Neuron (in vitro differentiated cells): ENCODE results near the gene IL26.
"Not testable (repeated sequence)": the region's sequence is repeated elsewhere in the genome, so short reads cannot be mapped to it uniquely, and the experiment has no call there.

Experiments used
- H2AFZ ChIP-seq: one replicate; pipeline ENCODE4 v1.6.1; 2013; ENCODE audit warnings: low read depth, mild to moderate bottlenecking, inconsistent platforms, low read length, moderate library complexity
- H3K27me3 ChIP-seq: one replicate; pipeline ENCODE4 v1.6.1; 2013; ENCODE audit warnings: low read length; ENCODE audit not compliant: insufficient read depth
- H3K36me3 ChIP-seq: one replicate; pipeline ENCODE4 v1.6.1; 2013; ENCODE audit warnings: low read length; ENCODE audit not compliant: insufficient read depth
- H3K4me1 ChIP-seq: one replicate; pipeline ENCODE4 v1.6.1; 2013; ENCODE audit warnings: low read length; ENCODE audit not compliant: insufficient read depth
- H3K4me3 ChIP-seq: 2 replicates; pipeline ENCODE4 v1.5.1; 2013; ENCODE audit warnings: mild to moderate bottlenecking, low read length, moderate library complexity
- H3K9me3 ChIP-seq: one replicate; pipeline ENCODE4 v1.6.1; 2013; ENCODE audit warnings: low read length

Gene IL26

DNA sequence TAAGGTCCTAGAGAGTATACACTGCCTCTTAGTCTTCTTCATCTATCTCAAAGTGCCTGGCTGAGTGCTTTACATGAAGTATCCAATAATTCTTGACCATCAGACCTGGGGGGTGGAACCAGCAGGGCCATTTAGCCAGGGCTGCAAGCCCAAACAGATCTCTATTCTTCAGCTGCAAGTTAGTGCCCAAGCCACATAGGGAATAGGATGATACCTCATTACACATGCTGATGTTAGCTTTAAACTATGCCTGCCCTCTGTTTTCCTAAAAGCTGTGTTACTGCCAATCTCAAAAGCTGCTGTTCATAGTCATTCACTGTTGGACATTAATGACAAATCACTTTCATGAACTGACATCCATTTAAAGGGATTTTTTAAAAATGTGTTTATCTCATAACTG is 49.4 kb downstream of the IL26 start:
- no peaks in the 10 kb centered on the region for H3K9me3 ChIP-seq
- H2AFZ ChIP-seq, result no peak overlapping the region
- H3K36me3 ChIP-seq, result no peaks in the 10 kb centered on the region
- H3K4me3 ChIP-seq, result no peak overlapping the region
- H3K27me3 ChIP-seq, result no peaks in the 10 kb centered on the region
- H3K4me1 ChIP-seq, result peaks cover 4% of the 10 kb centered on the region

DNA sequence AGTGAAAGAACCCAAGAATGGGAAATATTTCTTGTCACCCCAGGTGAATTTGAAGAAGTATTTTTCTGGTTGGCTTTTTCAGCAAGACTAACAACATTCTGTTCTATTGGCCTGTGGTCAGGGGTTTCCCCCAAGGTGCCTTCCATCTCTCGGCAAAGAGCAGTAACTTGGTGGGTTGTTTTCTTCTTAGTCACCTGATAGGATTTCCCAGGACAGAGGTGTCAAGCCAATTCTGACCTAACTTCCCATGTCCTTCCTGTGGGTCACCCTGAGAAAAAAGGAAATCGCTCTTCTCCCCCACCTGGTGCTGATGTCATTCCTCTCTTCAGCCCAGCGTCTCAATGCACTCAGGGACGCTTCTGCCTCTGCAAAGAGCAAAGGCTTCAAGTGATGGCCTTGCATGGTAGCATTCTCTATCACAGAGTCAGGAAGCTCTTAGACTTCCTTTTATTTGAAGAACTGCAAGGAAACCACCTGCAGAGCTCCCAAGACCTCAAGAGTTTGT is 50.0 kb downstream of the IL26 start:
- Histone ChIP-seq H3K4me3 (no peak overlapping the region), H3K9me3 (no peaks in the 10 kb centered on the region), H3K27me3 (no peaks in the 10 kb centered on the region), H2AFZ (no peak overlapping the region), H3K4me1 (peaks cover 4% of the 10 kb centered on the region), H3K36me3 (no peaks in the 10 kb centered on the region)

DNA sequence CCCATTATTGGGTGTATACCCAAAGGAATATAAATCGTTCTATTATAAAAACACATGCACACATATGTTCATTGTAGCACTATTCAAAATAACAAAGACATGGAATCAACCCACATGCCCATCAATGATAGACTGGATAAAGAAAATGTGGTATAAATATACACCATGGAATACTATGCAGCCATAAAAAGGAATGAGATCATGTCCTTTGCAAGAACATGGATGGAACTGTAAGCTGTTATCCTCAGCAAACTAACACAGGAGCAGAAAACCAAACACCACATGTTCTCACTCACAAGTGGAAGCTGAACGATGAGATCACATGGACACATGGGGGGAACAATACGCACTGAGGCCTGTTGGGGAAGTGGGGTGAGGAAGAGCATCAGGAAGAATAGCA is 50.8 kb downstream of the IL26 start:
- H2AFZ ChIP-seq, H3K9me3 ChIP-seq, H3K4me3 ChIP-seq, H3K36me3 ChIP-seq, H3K27me3 ChIP-seq, H3K4me1 ChIP-seq: not testable (repeated sequence)

DNA sequence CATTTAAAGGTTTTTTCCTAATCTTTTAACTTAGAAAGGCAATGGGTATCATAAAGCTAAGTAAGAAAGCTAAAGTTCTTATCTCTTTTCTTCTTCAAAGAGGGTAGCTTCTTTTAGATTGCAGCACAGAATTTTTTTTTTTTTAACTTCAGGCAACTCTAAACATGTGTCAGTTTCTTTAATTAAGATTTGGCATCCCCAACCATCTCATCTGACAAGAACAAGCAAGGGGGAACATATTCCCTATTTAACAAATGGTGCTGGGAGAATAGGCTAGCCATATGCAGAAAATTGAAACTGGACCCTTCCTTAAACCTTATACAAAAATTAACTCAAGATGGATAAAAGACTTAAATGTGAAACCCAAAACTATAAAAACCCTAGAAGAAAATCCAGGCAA is 51.8 kb downstream of the IL26 start:
- H3K4me1 ChIP-seq, result peaks cover 4% of the 10 kb centered on the region
- H3K4me3 ChIP-seq, result no peak overlapping the region
- no peak overlapping the region for H2AFZ ChIP-seq
- H3K27me3 ChIP-seq, result no peaks in the 10 kb centered on the region
- no peaks in the 10 kb centered on the region for H3K9me3 ChIP-seq
- H3K36me3 ChIP-seq, result no peaks in the 10 kb centered on the region

DNA sequence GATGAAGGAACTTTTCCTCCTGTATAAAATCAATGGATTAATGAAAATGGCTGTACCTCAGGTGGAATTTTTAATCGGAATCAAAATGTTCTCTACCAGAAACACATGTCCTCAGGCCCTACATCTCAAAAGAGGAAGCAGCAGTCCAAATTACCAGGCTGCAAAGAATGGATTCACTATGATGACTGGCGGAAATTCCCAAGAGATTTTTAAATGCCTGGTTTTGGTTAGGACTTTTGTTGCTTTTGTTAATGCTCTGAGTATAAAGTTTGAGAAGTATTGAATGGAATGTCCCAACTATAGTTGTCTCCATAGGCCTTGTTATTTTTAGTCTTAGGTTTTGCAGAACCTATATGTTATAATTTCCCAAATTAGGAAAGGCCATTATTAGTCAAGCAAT is 54.9 kb downstream of the IL26 start:
- no peak overlapping the region for H2AFZ ChIP-seq
- no peaks in the 10 kb centered on the region for H3K27me3 ChIP-seq
- H3K4me3 ChIP-seq, result no peak overlapping the region
- H3K9me3 ChIP-seq, result no peaks in the 10 kb centered on the region
- no peaks in the 10 kb centered on the region for H3K36me3 ChIP-seq
- H3K4me1 ChIP-seq, result no peaks in the 10 kb centered on the region

DNA sequence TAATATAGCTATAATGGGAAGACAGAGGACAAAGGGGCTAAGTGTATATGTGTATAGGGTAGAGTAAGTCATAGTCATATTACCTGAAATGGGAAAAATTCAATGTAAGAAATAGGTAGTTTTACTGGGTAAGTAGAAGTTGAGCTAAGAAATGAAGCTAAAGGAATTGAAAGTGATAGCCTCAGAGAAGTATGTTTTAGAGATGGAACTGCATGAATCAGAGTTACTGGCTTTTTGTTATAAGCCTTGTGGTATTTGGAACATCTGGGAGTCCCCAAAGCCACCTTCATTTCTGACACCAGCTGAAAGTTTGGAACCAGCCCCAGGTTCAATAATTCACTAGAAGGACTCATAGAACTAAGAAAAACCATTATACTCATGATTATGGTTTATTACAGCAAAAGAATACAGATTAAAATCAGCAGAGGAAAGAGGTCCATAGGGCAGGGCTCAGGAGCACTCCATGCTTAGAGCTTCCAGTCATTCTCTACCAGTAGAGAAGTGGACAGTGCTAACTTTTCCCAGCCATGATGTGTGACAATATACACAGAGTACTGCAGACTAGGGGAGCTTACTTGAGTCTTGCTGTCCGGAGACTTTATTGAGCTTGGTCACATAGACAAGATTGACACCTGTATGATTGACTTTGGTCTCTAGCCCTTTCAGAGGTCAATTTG is 56.3 kb downstream of the IL26 start:
- Histone ChIP-seq H2AFZ (no peak overlapping the region), H3K36me3 (no peaks in the 10 kb centered on the region), H3K9me3 (no peaks in the 10 kb centered on the region), H3K4me1 (no peaks in the 10 kb centered on the region), H3K27me3 (no peaks in the 10 kb centered on the region), H3K4me3 (no peak overlapping the region)

DNA sequence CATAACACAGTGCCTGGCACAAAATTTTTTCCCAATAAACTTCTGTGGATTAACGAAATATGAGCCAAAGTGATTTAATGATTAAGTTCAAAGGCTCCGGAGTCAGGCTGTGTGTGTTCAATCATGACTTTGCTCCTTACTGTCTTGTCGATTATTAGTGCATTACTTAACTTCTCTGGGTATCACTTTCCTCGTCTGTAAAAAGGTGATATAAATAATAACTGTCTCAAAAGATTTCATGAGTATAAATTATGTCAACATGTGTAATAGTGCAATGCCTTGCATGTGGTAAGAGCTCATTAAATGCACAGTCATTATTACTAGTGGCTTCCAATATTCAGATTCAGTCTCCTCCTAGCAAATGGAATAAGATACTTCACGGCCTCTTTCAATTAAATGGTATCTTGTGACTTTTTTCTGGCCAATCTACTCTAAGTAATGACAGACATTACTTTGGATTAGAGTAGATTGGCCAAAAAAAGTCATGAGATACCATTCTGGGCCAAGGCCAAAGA is 59.2 kb downstream of the IL26 start:
- Histone ChIP-seq H3K4me1 (no peaks in the 10 kb centered on the region), H3K36me3 (no peaks in the 10 kb centered on the region), H3K9me3 (no peaks in the 10 kb centered on the region), H3K27me3 (no peaks in the 10 kb centered on the region), H3K4me3 (no peak overlapping the region), H2AFZ (no peak overlapping the region)

DNA sequence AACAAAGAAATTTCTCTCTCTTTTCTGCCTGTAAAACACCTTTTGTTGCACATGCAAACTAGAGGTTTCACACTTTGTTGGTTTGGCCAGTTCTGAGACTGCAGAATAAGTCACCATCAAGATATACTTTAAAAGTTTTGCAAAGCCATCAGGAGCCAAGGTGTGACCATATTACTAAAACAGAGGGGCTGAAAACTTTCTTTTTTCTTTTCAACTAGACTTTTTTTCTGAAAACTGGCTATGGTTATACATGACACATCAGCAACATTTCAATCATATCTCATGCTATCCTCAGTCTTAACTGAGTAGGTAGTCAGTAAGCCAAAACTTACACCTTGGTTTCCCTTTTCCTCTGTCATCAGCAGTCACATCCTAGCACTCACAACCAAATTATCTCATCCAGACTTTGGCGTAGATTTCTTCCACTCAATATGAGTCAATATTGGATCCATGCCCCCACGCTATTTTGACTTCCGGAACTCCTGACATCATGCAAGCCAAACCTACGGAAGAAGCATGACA is 62.0 kb downstream of the IL26 start:
- no peak overlapping the region for H2AFZ ChIP-seq

DNA sequence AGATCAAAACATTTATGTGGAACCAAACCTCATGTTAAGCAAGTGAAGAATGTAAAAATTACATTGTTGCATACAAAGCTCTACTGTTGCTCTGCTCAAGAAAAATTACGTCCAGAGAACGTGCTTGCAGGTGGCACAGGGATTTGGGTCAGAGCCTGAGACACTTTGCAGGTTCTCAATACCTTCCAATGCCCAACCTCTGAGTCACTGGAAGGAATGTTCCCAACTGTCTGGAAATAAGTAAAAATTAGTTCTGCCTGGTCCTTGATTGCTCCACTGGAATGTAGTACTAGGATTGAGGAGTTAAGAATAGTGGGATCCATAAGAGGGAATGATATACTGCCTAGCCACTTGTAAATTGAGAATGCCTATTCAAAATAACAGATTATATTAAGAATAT is 63.2 kb downstream of the IL26 start:
- Histone ChIP-seq H3K4me1 (no peaks in the 10 kb centered on the region), H3K9me3 (no peaks in the 10 kb centered on the region), H3K36me3 (no peaks in the 10 kb centered on the region), H2AFZ (no peak overlapping the region), H3K27me3 (no peaks in the 10 kb centered on the region), H3K4me3 (no peak overlapping the region)

More for the DNA sequence above, 62.0 kb downstream of the IL26 start:
- Histone ChIP-seq H3K9me3 (no peaks in the 10 kb centered on the region), H3K4me1 (no peaks in the 10 kb centered on the region), H3K27me3 (no peaks in the 10 kb centered on the region), H3K36me3 (no peaks in the 10 kb centered on the region), H3K4me3 (no peak overlapping the region)

DNA sequence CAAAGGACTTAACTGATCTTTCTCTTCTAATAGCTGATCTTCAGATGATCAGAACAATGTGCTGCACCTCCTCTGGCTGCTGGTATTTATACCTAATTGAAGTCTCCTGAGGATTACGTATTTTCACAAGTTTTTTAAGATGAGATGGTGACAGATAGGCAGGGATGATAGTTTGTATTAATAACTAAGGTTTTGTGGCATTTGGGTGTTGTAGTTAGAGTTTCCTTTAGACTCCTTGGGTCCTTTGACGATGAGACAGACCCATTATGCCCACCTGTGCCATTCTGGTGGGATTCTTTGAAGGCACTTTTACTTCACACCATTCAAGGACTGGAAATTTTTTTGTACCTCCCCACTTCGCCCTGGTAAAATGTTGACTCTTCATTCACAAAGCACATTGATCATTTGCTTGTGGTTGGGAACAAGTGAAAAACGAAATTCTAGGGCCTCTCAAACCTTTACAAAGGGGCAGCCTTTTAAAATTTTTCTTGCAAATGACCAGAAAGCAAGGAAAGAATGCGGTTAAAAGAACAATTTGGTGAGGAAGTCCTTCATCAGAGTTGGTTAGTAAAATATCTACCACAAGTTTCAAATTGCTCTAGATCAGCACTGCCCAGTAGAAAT is 65.8 kb downstream of the IL26 start, which contains the start of gene IFNG:
Gene IFNG, minus strand, starts transcription at position 60 of the 624 bp plus-strand sequence. CDS start 125 bp downstream, outside the sequence.
- no peaks in the 10 kb centered on the region for H3K4me1 ChIP-seq
- H3K36me3 ChIP-seq, result no peaks in the 10 kb centered on the region
- H3K27me3 ChIP-seq, result no peaks in the 10 kb centered on the region
- no peaks in the 10 kb centered on the region for H3K9me3 ChIP-seq
- no peak within 1 kb of the TSS for H3K4me3 ChIP-seq
- no peak within 1 kb of the TSS for H2AFZ ChIP-seq

DNA sequence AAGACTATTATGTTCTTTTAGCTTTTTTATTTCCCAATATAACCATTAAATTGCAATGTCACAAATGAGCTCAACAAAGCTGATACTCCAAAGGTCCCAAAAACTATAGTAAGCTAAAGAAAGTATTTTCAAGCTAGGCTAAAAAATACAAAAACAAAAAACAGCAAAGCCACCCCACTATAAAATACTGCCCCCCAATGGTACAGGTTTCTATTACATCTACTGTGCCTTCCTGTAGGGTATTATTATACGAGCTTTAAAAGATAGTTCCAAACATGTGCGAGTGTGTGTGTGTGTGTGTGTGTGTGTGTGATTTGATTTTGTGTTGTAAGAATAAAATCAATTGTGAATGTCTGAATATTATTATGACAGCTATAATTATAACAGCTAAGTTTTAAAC is 67.2 kb downstream of the IL26 start:
- Histone ChIP-seq H3K4me1 (no peaks in the 10 kb centered on the region), H3K27me3 (no peaks in the 10 kb centered on the region), H2AFZ (no peak overlapping the region), H3K36me3 (no peaks in the 10 kb centered on the region), H3K9me3 (no peaks in the 10 kb centered on the region), H3K4me3 (no peak overlapping the region)

DNA sequence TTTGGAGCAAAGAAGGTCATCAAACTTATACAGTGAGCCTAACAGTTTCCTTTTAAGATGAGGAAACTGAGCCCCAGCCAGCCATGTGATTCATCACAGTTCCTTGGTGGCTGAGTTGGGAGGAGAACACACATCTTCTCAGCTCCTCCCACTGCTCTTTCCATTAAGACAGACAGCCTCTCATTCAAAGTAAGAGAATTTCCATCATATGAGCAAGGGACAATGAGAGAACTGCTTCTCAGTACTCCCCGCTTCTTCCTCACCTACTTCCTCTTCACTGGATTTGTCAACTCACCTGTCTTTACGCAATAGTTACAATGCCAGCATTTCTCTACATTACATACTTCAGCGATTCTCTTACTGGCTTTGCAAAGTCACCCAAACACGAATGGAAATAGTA is 68.2 kb downstream of the IL26 start:
- Histone ChIP-seq H3K4me3 (no peak overlapping the region), H3K36me3 (no peaks in the 10 kb centered on the region), H2AFZ (no peak overlapping the region), H3K27me3 (no peaks in the 10 kb centered on the region), H3K4me1 (no peaks in the 10 kb centered on the region), H3K9me3 (no peaks in the 10 kb centered on the region)

DNA sequence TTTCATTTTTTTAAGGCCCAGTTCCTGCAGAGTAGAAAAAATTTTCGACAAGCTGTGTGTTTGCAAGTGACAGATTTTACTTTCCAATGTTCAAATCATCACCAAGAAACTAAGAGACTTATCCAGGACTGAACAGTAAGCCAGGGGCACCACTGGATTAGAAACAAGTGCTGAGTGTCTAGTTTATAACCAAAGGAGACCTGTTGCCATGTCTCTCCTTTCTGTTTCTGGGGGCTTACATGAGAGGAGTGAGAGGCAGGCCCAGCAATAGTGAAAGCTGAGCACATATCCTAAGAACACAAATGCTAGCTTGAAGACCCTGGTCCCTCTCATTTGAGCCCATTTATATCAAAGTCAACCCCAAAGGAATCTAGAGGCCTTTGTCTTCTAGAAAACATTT is 69.0 kb downstream of the IL26 start:
- Histone ChIP-seq H3K4me3 (no peak overlapping the region), H3K9me3 (no peaks in the 10 kb centered on the region), H3K27me3 (no peaks in the 10 kb centered on the region)

More for the DNA sequence above, 69.0 kb downstream of the IL26 start:
- H3K36me3 ChIP-seq, result no peaks in the 10 kb centered on the region
- H2AFZ ChIP-seq, result no peak overlapping the region
- H3K4me1 ChIP-seq, result no peaks in the 10 kb centered on the region
